Iris pigment epithelial cell (primary cell): ENCODE data around the gene HYAL2.

Experiments used
- DNase-seq: peaks from one replicate; pipeline ENCODE4 v3.0.0-alpha.2; 2011; ENCODE audit warnings: low read depth

The HYAL2 gene, protein sequence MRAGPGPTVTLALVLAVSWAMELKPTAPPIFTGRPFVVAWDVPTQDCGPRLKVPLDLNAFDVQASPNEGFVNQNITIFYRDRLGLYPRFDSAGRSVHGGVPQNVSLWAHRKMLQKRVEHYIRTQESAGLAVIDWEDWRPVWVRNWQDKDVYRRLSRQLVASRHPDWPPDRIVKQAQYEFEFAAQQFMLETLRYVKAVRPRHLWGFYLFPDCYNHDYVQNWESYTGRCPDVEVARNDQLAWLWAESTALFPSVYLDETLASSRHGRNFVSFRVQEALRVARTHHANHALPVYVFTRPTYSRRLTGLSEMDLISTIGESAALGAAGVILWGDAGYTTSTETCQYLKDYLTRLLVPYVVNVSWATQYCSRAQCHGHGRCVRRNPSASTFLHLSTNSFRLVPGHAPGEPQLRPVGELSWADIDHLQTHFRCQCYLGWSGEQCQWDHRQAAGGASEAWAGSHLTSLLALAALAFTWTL

GRCh38 chr3:50322386-50323091 is at the start of gene HYAL2:
TSS of gene HYAL2 (minus strand) at chr3:50322745. CDS start at chr3:50320489, 2,256 bp downstream.
- no peak for DNase-seq

DNA sequence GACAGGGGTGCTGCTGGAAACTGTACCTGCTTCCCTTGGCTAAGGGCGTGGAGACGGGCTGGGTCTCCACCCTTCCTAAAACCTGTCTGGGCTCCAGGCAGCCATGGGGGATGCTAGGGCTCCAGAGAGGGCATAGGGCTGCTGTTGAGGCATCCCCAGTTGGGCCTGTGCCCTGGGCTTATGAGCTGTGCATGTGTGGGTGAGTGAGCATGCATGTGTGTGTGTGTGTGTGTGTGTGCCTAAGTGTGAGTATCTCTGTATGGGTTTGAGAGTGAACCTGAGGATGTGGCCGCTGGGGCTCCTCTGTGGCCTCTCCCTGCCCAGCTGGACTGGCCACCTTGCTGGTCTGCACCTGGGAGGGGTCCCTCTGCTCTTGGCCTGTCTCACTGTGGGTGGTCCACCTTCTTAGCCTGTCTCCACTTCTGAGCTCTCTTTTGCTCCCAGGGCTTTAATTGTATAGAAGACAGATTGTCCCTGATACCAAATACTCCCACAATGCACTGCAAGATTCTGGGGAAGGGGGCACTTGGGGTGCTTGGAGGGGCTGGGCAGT is 48.7 kb upstream of the HYAL2 start:
- no peak for DNase-seq

DNA sequence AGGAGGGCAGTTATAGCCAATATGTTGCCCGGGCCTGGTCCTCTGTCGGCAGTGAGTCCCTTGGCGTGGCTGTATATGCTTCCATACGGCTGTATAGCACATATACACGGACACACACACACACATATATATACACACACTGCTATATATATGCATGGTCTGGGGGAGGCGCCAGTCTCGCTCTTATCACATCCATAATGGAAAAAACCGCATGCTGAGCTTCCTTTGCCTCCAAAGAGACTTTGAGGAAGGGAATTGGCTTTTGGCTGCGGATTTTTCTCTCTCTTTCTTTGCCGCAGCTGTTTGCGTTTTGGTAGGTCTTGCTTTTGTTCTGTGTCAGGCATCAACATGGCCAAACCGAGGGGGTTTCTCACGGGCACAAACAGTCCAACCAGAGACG is 48.0 kb upstream of the HYAL2 start:
- DNase-seq = peak; percentile 22

DNA sequence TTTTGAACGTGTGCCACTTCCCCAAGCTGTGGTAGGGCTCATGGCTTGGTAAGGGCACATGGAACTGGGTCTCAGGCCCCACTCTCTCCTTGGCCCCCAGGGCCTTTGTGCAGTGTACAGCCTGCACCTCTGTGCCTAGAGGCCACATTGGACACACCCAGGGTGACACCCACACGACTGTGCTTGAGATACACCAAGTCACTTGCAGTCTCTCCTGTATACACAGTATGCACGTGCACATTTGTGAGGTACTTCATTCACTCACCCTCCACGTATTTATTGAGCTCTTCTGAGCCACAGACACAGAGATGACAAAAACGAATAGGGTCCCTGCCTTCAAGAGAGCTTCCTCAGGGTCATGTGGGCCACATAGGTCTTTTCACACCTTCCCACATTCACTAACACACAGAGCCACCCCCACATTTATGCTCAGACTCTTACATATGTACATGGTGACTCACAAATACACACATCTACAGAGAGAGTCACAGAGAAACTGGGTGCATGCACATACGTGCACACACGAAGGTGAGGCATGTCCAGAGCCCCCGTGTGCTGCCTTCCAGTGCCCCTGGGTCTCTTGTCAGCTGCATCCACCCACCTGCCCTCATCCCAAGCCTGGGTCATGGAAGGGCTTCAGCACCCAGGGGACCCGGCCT is 46.6 kb upstream of the HYAL2 start:
- no peak for DNase-seq

DNA sequence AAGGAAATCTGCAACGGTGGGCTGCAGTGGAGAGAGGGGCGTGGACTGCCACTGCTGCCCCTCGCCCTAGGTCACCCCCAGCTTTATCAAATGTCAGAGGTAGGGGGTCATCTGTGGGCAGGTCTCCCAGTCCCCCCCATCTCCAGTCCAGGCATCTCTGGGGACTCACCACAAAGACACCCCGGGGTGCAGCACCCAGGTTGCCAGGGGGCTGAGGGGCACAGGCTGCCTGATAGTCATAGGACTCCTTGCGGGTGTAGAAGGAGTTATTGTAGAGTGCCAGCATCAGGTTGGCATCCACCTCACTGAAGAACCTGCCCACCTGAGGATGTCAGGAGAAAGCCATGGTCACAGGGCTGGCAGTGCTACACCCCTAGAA is 43.3 kb upstream of the HYAL2 start:
- DNase-seq = no peak

- DNase-seq = peak; percentile 64
These were observed 42.7 kb upstream of the HYAL2 start for GRCh38 chr3:50365080-50365841.

DNA sequence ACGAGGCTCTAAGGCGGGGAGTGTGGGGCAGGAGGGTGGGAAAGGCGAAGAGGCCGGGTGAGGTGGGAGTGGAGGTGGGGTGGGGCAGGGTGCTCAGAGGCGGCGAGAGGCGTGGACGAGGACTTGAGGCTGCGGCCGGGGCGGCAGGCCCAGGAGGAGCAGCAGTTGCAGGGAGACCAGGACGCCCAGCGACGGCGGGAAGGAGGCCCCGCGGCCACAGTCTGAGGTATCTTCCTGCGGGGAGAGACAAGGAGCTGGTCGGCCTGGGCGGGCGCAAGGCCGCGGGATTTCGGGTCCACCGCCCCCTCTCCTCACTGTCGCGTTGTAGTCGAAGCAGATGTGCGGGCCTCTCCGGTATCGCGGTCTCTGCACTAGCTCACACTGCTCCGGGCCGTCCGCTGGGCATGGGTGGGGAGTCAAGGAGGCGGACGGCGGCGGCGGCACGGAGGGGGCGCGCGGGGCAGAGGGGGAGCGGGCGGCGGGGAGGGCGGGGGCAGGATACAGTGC is 42.1 kb upstream of the HYAL2 start:
- DNase-seq = peak; percentile 39

DNA sequence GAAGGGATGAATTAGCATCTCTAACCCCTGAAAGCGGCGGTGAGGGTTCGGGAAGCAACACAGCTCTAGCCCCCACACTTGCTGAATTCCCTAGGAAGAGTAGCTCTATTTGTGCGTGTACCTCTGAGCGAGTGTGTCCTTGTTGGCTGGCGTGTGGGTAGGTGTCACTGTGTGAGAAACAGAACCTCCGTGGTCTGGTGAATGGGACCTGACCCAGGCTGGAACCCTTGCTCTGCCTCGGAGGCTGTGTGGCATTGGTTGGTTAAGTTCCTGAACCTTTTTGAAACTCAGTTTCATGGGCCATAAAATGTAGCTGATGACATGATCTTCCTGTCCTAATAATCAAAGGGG is 37.2 kb upstream of the HYAL2 start:
- no peak for DNase-seq

DNA sequence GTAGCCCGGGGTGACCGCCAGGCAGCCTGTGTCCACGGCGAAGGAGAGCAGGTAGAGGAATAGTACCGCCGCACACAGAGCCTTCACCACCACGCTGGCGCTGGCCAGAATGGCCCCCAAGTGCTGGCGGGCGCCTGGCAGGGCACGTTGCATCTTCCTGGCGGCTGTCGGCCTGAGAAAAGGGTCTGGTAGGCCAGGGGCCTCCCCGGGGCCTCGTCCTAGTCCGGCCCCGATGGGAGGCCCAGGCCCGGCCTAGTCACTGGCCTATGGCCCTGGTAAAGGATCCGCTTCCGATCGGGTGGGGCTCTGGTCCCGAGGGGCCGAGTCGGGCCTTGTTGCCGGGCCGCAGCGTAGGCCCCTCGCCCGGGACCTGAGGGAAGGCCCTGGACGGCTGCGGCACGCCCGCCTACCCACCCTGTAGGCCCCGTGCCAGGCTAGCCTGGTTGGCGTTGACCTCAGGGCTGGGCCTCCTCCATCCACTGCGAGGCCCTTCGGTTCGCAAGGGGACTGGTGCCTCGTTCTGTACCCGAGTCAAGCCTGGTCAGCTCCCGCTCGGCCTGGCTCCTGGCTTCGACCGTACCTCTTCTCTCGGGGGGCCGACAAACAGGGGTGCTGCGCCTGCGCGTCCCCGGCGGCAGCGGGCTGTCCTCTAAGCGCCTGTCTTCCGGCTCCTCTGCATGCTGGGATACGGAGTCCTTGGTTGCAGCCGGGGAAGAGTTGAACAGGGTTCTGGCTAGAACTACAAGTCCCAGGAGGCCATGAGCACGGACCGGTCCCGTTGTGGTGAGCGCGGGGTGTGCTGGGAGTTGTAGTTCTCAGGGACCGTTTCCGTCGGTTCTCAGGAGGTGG is 36.6 kb upstream of the HYAL2 start, which contains the start of gene TMEM115:
TMEM115 (minus strand) TSS at position 611 of the 849 bp plus-strand sequence; CDS start at position 153, 458 bp downstream.
- peak; percentile 99 for DNase-seq

DNA sequence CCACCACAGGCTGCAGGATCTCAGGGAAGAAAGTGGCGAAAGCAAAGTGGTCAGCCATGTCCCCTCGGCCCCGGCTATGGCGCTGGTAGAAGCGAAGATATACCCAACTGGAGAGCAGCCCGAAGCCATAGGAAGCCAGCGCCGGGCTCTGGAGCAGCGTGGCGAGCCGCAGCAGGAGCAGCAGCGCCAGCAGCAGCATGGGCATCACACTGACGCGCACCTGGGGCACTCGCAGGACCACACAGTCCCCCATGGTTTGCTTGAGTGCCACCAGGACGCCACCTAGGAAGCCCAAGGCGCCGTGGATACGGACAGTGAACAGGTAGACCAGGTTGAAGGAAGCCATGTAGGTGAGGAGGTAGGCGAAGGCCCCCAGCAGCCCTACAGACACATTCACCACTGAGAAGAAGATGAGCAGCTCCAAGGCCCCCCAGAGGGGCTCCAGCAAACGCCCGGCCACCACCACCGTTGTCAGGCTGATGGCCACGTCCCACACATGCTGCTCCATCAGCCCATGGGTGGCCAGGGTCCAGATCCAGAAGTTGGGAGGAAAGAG is 35.9 kb upstream of the HYAL2 start:
- DNase-seq = no peak

DNA sequence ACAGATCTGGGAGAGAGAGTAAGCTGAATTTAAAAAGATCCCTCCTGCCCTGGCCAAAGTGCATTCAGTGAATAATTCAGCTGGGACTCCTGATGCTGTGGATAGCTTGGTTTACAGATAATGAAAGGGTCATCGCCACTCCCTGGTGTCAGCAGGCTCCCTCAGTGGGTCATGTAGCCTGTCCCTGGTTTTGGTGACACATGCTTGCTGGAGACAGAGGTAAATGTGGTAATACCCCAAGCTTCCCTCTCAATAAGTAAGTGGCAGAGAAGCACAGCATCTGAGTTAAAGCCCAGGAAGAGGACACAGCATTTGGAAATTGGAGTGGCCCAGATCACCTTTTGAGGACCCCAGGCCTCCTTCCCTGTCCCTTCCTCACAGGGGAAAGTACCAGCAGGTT is 34.9 kb upstream of the HYAL2 start:
- DNase-seq = no peak

DNA sequence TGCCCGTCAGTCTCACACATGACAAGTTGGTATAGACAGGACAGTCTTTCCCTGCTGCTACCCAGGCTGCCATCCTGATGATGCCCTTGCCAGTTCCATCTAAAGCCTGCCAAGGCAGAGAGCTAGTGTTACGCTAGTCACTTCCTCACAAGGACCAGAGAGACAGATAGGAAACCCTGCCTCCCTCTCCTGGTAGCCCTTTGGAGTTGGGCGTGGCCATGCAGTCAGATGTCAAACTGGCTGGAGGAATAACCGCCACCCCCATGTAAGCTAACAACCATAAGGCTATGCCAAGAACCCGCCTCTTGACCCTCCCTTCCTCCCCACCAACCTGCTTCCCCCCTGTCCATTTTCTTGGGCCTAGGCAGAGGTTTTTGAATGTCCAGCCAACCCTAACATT is 34.0 kb upstream of the HYAL2 start:
- peak; percentile 38 for DNase-seq

GRCh38 chr3:50355829-50356552 is 33.4 kb upstream of the HYAL2 start:
- no peak for DNase-seq

- no peak for DNase-seq
These were observed 32.3 kb upstream of the HYAL2 start for GRCh38 chr3:50354850-50355249.

DNA sequence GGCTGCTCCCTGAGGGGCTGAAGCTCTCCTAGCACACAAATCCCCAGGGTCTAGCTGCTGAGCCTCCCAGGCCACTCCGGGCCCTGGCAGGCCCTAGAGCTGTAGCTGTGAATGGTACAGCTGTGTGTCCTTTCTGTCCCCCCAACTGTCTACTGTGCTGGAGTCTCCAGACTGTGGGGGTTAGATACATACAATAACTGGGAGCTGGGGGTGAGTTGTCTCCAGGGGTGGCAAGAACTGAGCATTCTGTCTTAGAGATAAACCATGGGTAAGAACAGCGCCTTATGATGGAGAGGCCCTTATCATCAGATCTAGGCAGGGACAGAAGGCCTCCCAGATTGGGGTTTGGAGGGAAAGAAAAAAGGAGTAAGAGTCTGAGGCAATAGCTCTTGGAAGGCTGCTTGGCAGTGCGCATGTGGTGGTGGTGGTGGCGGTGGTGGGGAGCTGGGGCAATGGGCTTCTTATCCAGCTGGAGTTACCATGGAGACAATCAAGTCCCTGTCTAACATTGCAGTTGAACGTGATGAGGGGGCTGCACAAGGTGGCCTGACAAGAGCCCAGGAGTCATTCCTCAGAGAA is 31.7 kb upstream of the HYAL2 start:
- DNase-seq = no peak

- DNase-seq = no peak
These were observed 30.9 kb upstream of the HYAL2 start for GRCh38 chr3:50353245-50354004.

- DNase-seq = peak; percentile 44
These were observed 30.2 kb upstream of the HYAL2 start for GRCh38 chr3:50352781-50353180.

GRCh38 chr3:50351323-50351697 is 28.8 kb upstream of the HYAL2 start:
- no peak for DNase-seq
